Endodermal cell (in vitro differentiated cells): ENCODE measurements around the gene MFNG. TPM values are rescaled to one million over a fixed set of nuclear protein-coding genes. Genes with fewer than 3 reads are reported as not detected.
"Not testable (repeated sequence)": the region's sequence is repeated elsewhere in the genome, so short reads cannot be mapped to it uniquely, and the experiment has no call there.

Experiments
- DNase-seq: peaks from one replicate; pipeline ENCODE4 v3.0.0-alpha.2; 2017
- H3K27ac ChIP-seq: 2 replicates; pipeline ENCODE4 v1.5.1; 2013; ENCODE audit warnings: mild to moderate bottlenecking, low read depth, low read length, moderate library complexity
- H3K27me3 ChIP-seq: 2 replicates; pipeline ENCODE4 v1.6.1; 2013; ENCODE audit warnings: mild to moderate bottlenecking, low read length, moderate library complexity; ENCODE audit not compliant: insufficient read depth, control insufficient read depth, poor library complexity, severe bottlenecking
- H3K36me3 ChIP-seq: 2 replicates; pipeline ENCODE4 v1.7.0; 2013; ENCODE audit warnings: mild to moderate bottlenecking, low read length, moderate library complexity; ENCODE audit not compliant: control insufficient read depth, insufficient read depth
- H3K4me1 ChIP-seq: one replicate; pipeline ENCODE4 v1.7.0; 2013; ENCODE audit warnings: low read length; ENCODE audit not compliant: control insufficient read depth, insufficient read depth
- H3K4me3 ChIP-seq: 2 replicates; pipeline ENCODE4 v1.5.1; 2013; ENCODE audit warnings: mild to moderate bottlenecking, low read length, moderate library complexity
- H3K9ac ChIP-seq: 2 replicates; pipeline ENCODE4 v1.6.1; 2013; ENCODE audit warnings: mild to moderate bottlenecking, low read length, moderate library complexity; ENCODE audit not compliant: poor library complexity, severe bottlenecking; ENCODE audit errors: extremely low read depth
- H3K9me3 ChIP-seq: 2 replicates; pipeline ENCODE4 v1.6.1; 2013; ENCODE audit warnings: mild to moderate bottlenecking, low read length, moderate library complexity; ENCODE audit not compliant: control insufficient read depth
- H3K27ac Mint-ChIP-seq: 2 replicates; pipeline ENCODE4 v1.8.0; 2020; ENCODE audit warnings: mixed read lengths
- H3K27me3 Mint-ChIP-seq: 2 replicates; pipeline ENCODE4 v1.8.0; 2021; ENCODE audit warnings: mild to moderate bottlenecking, mixed read lengths; ENCODE audit not compliant: insufficient read depth
- H3K36me3 Mint-ChIP-seq: 2 replicates; pipeline ENCODE4 v1.8.0; 2020; ENCODE audit warnings: low read depth, mixed read lengths
- H3K4me1 Mint-ChIP-seq: 2 replicates; pipeline ENCODE4 v1.8.0; 2020; ENCODE audit warnings: mixed read lengths
- H3K4me3 Mint-ChIP-seq: 2 replicates; pipeline ENCODE4 v1.8.0; 2020; ENCODE audit warnings: mild to moderate bottlenecking, moderate library complexity, mixed read lengths
- H3K9me3 Mint-ChIP-seq: 2 replicates; pipeline ENCODE4 v1.8.0; 2020; ENCODE audit warnings: mild to moderate bottlenecking, mixed read lengths
- CTCF ChIP-seq: fragments of 200-600 bp; sonication (generic); conservative IDR thresholded peaks from 2 replicates; pipeline ENCODE4 v1.5.0; 2021; ENCODE audit warnings: antibody characterized with exemption, mild to moderate bottlenecking
- WGBS, 2 experiments: methylation state at CpG; one replicate each; pipeline versions ENCODE4 v1.1.5 to v1.1.7; 2013; ENCODE audit warnings: missing lambda C conversion rate in 2 of 2, mixed read lengths in 1 of 2; ENCODE audit not compliant: insufficient coverage in 1 of 2, insufficient read length in 1 of 2; 5-methylcytosine and 5-hydroxymethylcytosine counted together
- total RNA-seq, 2 donors: library from RNA; stranded (reverse); fragmentation: NEBNext Ultra II Directional in 1 of 2; extraction: Animal tissue kit (Norgen Biotek cat#: 25700) in 1 of 2; gene quantifications; 2 replicates in 1 of 2; 3 replicates in 1 of 2; pipeline ENCODE4 v1.2.1, GENCODE V29; 2021

MFNG gene
- total RNA-seq, 2 donors from 2014 or later: 1.9 to 6.6 TPM

GRCh38 chr22:37533995-37534394 is 47.8 kb upstream of the MFNG start:
- no peaks in the 10 kb centered on the region for H3K27me3 ChIP-seq
- no peak for DNase-seq
- no peaks in the 10 kb centered on the region for H3K9me3 ChIP-seq
- WGBS, 2 experiments: 94 to 95% methylated on average over 8 to 9 of the region's 9 CpGs
- no peak for TF ChIP-seq CTCF
- H3K9me3 Mint-ChIP-seq: no peaks in the 10 kb centered on the region
- H3K4me3 ChIP-seq: no peak overlapping the region
- no peak overlapping the region for H3K9ac ChIP-seq
- H3K27ac Mint-ChIP-seq: no peak overlapping the region
- no peaks in the 10 kb centered on the region for H3K36me3 Mint-ChIP-seq
- peaks cover 5% of the 10 kb centered on the region for H3K4me1 Mint-ChIP-seq
- no peak overlapping the region for H3K4me3 Mint-ChIP-seq
- no peaks in the 10 kb centered on the region for H3K4me1 ChIP-seq
- peaks cover 1% of the 10 kb centered on the region for H3K27me3 Mint-ChIP-seq
- no peaks in the 10 kb centered on the region for H3K36me3 ChIP-seq
- no peak overlapping the region for H3K27ac ChIP-seq

GRCh38 chr22:37529652-37530345 is 43.6 kb upstream of the MFNG start:
- TF ChIP-seq CTCF: no peak
- H3K4me1 ChIP-seq: no peaks in the 10 kb centered on the region
- 67 to 96% methylated on average over 1 to 2 of the region's 2 CpGs for WGBS, 2 experiments
- H3K9me3 Mint-ChIP-seq: no peaks in the 10 kb centered on the region
- H3K9ac ChIP-seq: no peak overlapping the region
- no peak overlapping the region for H3K27ac Mint-ChIP-seq
- no peaks in the 10 kb centered on the region for H3K36me3 ChIP-seq
- no peaks in the 10 kb centered on the region for H3K27me3 Mint-ChIP-seq
- H3K9me3 ChIP-seq: no peaks in the 10 kb centered on the region
- no peak for DNase-seq
- no peaks in the 10 kb centered on the region for H3K36me3 Mint-ChIP-seq
- H3K27me3 ChIP-seq: no peaks in the 10 kb centered on the region
- no peak overlapping the region for H3K4me3 ChIP-seq
- no peak overlapping the region for H3K27ac ChIP-seq
- no peaks in the 10 kb centered on the region for H3K4me1 Mint-ChIP-seq
- H3K4me3 Mint-ChIP-seq: no peak overlapping the region

- H3K9ac ChIP-seq, H3K27ac Mint-ChIP-seq, H3K4me1 Mint-ChIP-seq, H3K36me3 ChIP-seq, H3K27me3 Mint-ChIP-seq, DNase-seq, H3K4me1 ChIP-seq, H3K27ac ChIP-seq, H3K4me3 Mint-ChIP-seq, H3K9me3 Mint-ChIP-seq, H3K9me3 ChIP-seq, H3K4me3 ChIP-seq, H3K27me3 ChIP-seq, H3K36me3 Mint-ChIP-seq: not testable (repeated sequence)
- 87 to 95% methylated on average over 3 to 8 of the region's 9 CpGs for WGBS, 2 experiments
Observed at GRCh38 chr22:37527952-37528351, 41.8 kb upstream of the MFNG start.

- H3K9me3 Mint-ChIP-seq, H3K4me3 ChIP-seq, H3K27ac ChIP-seq, H3K36me3 Mint-ChIP-seq, H3K4me1 ChIP-seq, H3K27me3 Mint-ChIP-seq, H3K4me1 Mint-ChIP-seq, H3K36me3 ChIP-seq, H3K9me3 ChIP-seq, H3K27ac Mint-ChIP-seq, DNase-seq, H3K4me3 Mint-ChIP-seq, H3K27me3 ChIP-seq, H3K9ac ChIP-seq: not testable (repeated sequence)
- WGBS, 2 experiments: 91 to 95% methylated on average over 9 of the region's 9 CpGs
Observed at GRCh38 chr22:37527081-37527752, 41.0 kb upstream of the MFNG start.
